ENCODE results near the gene LRRC8E. TPM values are rescaled to one million over a fixed set of nuclear protein-coding genes. Genes with fewer than 3 reads are reported as not detected.

Gene LRRC8E
- total RNA-seq, 2 donors from 2014 or later, result 2.8 to 3.4 TPM

GRCh38 chr19:7910321-7911161 lies 22.2 kb downstream of the LRRC8E start:
- Mint-ChIP-seq H3K4me3 (no peak overlapping the region), H3K9me3 (no peaks in the 10 kb centered on the region), H3K27me3 (ENCODE audit: insufficient read depth) (peaks cover 15% of the 10 kb centered on the region), H3K27ac (no peak overlapping the region), H3K36me3 (ENCODE audit: low read depth) (peaks cover 20% of the 10 kb centered on the region), H3K4me1 (peaks cover 2% of the 10 kb centered on the region)
- TF ChIP-seq, protein P1, sequence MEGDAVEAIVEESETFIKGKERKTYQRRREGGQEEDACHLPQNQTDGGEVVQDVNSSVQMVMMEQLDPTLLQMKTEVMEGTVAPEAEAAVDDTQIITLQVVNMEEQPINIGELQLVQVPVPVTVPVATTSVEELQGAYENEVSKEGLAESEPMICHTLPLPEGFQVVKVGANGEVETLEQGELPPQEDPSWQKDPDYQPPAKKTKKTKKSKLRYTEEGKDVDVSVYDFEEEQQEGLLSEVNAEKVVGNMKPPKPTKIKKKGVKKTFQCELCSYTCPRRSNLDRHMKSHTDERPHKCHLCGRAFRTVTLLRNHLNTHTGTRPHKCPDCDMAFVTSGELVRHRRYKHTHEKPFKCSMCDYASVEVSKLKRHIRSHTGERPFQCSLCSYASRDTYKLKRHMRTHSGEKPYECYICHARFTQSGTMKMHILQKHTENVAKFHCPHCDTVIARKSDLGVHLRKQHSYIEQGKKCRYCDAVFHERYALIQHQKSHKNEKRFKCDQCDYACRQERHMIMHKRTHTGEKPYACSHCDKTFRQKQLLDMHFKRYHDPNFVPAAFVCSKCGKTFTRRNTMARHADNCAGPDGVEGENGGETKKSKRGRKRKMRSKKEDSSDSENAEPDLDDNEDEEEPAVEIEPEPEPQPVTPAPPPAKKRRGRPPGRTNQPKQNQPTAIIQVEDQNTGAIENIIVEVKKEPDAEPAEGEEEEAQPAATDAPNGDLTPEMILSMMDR (conservative IDR thresholded peaks at IDR 0.05), result no peak
- H3K9me3 ChIP-seq (ENCODE audit: control insufficient read depth, low read length), result no peaks in the 10 kb centered on the region
- no peak overlapping the region for H3K9ac ChIP-seq (ENCODE audit: extremely low read depth, low read length, poor library complexity, severe bottlenecking)
- DNase-seq, result no peak
- peaks cover 10% of the 10 kb centered on the region for H3K27me3 ChIP-seq (ENCODE audit: control insufficient read depth, insufficient read depth, low read length, poor library complexity, severe bottlenecking)
- H3K27ac ChIP-seq (ENCODE audit: low read depth, low read length), result no peak overlapping the region
- no peaks in the 10 kb centered on the region for H3K4me1 ChIP-seq (ENCODE audit: control insufficient read depth, insufficient read depth, low read length)
- peaks cover 30% of the 10 kb centered on the region for H3K36me3 ChIP-seq (ENCODE audit: control insufficient read depth, insufficient read depth, low read length)
- H3K4me3 ChIP-seq (ENCODE audit: low read length), result no peak overlapping the region
- 96 to 97% methylated on average over 35 to 54 of the region's 54 CpGs for WGBS, 2 experiments (ENCODE audit: insufficient coverage in 1 of 2, insufficient read length in 1 of 2)

DNA sequence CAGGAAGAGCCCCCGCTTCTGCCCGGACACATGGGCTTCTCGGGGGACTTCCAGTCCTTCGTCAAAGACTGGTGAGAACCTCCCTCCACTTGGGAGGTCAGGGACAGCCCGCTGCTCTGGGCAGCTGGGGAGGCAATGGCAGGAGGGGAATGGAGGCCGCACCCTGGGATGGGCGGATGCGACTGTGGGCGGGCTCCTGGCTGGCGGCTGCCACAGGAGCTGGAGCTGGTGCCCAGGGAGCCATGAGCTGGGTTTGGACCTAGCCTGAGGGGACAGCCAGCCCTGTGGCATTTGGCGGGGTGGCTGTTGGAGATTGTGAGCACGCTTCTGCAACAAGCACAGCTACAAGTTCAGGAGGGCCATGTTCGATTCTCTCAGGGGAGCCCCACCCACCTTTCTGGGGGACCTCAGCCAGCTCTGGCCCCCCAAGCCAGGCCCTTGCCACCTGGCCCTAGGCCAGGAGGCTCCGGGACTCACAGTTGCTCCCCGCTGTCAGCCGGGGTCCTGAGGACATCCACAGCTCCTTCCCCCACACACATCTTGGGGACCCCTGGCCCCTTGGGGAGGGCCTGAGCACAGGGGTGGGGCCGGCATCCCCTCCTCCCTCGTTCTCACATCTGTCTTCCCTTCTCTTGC lies 23.3 kb downstream of the LRRC8E start:
- peaks cover 17% of the 10 kb centered on the region for H3K36me3 Mint-ChIP-seq (ENCODE audit: low read depth)
- no peak for DNase-seq
- H3K9me3 ChIP-seq (ENCODE audit: control insufficient read depth, low read length), result no peaks in the 10 kb centered on the region
- WGBS, 2 experiments (ENCODE audit: insufficient coverage in 1 of 2, insufficient read length in 1 of 2), result 97% methylated on average over 13 to 18 of the region's 18 CpGs
- no peak overlapping the region for H3K4me3 ChIP-seq (ENCODE audit: low read length)
- no peak overlapping the region for H3K27ac ChIP-seq (ENCODE audit: low read depth, low read length)
- no peak overlapping the region for H3K9ac ChIP-seq (ENCODE audit: extremely low read depth, low read length, poor library complexity, severe bottlenecking)
- no peaks in the 10 kb centered on the region for H3K4me1 Mint-ChIP-seq
- no peaks in the 10 kb centered on the region for H3K9me3 Mint-ChIP-seq
- H3K4me3 Mint-ChIP-seq, result no peak overlapping the region
- H3K27me3 ChIP-seq (ENCODE audit: control insufficient read depth, insufficient read depth, low read length, poor library complexity, severe bottlenecking), result peaks cover 20% of the 10 kb centered on the region
- no peak overlapping the region for H3K27ac Mint-ChIP-seq
- H3K4me1 ChIP-seq (ENCODE audit: control insufficient read depth, insufficient read depth, low read length), result no peaks in the 10 kb centered on the region
- peaks cover 24% of the 10 kb centered on the region for H3K27me3 Mint-ChIP-seq (ENCODE audit: insufficient read depth)
- H3K36me3 ChIP-seq (ENCODE audit: control insufficient read depth, insufficient read depth, low read length), result peaks cover 22% of the 10 kb centered on the region
- TF ChIP-seq, protein P1 (conservative IDR thresholded peaks at IDR 0.05), result no peak

- Mint-ChIP-seq H3K4me1 (no peaks in the 10 kb centered on the region), H3K9me3 (no peaks in the 10 kb centered on the region), H3K36me3 (ENCODE audit: low read depth) (peaks cover 17% of the 10 kb centered on the region), H3K27me3 (ENCODE audit: insufficient read depth) (peaks cover 30% of the 10 kb centered on the region), H3K4me3 (no peak overlapping the region), H3K27ac (no peak overlapping the region)
- no peak for DNase-seq
- 94 to 96% methylated on average over 23 to 31 of the region's 31 CpGs for WGBS, 2 experiments (ENCODE audit: insufficient coverage in 1 of 2, insufficient read length in 1 of 2)
- Histone ChIP-seq H3K9ac (ENCODE audit: extremely low read depth, low read length, poor library complexity, severe bottlenecking) (no peak overlapping the region), H3K27me3 (ENCODE audit: control insufficient read depth, insufficient read depth, low read length, poor library complexity, severe bottlenecking) (peaks cover 26% of the 10 kb centered on the region), H3K9me3 (ENCODE audit: control insufficient read depth, low read length) (no peaks in the 10 kb centered on the region), H3K27ac (ENCODE audit: low read depth, low read length) (no peak overlapping the region), H3K4me1 (ENCODE audit: control insufficient read depth, insufficient read depth, low read length) (no peaks in the 10 kb centered on the region), H3K36me3 (ENCODE audit: control insufficient read depth, insufficient read depth, low read length) (peaks cover 19% of the 10 kb centered on the region), H3K4me3 (ENCODE audit: low read length) (no peak overlapping the region)
- TF ChIP-seq, protein P1 (conservative IDR thresholded peaks at IDR 0.05), result no peak
Measured at GRCh38 chr19:7912144-7912696, 23.9 kb downstream of the LRRC8E start.

Data from endodermal cell (in vitro differentiated cells).